ENCODE results near the gene ZNF740. TPM values are rescaled to one million over a fixed set of nuclear protein-coding genes. Genes with fewer than 3 reads are reported as not detected.
A peak's percentile ranks its signal among the peaks of the same experiment; 100 is the strongest.

ZNF740 gene
- total and polyA plus RNA-seq, 10 of the 15 experiments (the other 5 are each of a cell fraction or from before 2014, with no cell fraction given) = 1.4 to 33.6 (median 11.3) TPM

GRCh38 chr12:53221203-53222080, 40.9 kb downstream of the ZNF740 start (continued):
- no peak for TF ChIP-seq KLF5 (IDR thresholded peaks at IDR 0.05; ENCODE audit: partially characterized antibody)
- 0 out of 2 replicates have a peak, but pooled peaks have one; percentile 12 for TF ChIP-seq PAX5 (IDR thresholded peaks at IDR 0.05; ENCODE audit: borderline replicate concordance, low read depth, low read length)
- TF ChIP-seq CBX5 (IDR thresholded peaks at IDR 0.05; ENCODE audit: low read depth) = no peak
- TF ChIP-seq HDAC2 (IDR thresholded peaks at IDR 0.05) = no peak
- peak; percentile 44; the same call in 1 of the 2 replicates for TF ChIP-seq ZBTB40 (IDR thresholded peaks at IDR 0.05; ENCODE audit: borderline replicate concordance)
- no peak for TF ChIP-seq NFYA (IDR thresholded peaks at IDR 0.05; ENCODE audit: borderline replicate concordance, low read depth, low read length)
- TF ChIP-seq EZH2 (IDR thresholded peaks at IDR 0.05; ENCODE audit: borderline replicate concordance, control insufficient read depth, low read depth, low read length) = no peak
- TF ChIP-seq SP1 (IDR thresholded peaks at IDR 0.05; ENCODE audit: low read depth, low read length) = no peak
- no peak for TF ChIP-seq RUNX3 (IDR thresholded peaks at IDR 0.05; ENCODE audit: low read length)
- TF ChIP-seq, protein P1, sequence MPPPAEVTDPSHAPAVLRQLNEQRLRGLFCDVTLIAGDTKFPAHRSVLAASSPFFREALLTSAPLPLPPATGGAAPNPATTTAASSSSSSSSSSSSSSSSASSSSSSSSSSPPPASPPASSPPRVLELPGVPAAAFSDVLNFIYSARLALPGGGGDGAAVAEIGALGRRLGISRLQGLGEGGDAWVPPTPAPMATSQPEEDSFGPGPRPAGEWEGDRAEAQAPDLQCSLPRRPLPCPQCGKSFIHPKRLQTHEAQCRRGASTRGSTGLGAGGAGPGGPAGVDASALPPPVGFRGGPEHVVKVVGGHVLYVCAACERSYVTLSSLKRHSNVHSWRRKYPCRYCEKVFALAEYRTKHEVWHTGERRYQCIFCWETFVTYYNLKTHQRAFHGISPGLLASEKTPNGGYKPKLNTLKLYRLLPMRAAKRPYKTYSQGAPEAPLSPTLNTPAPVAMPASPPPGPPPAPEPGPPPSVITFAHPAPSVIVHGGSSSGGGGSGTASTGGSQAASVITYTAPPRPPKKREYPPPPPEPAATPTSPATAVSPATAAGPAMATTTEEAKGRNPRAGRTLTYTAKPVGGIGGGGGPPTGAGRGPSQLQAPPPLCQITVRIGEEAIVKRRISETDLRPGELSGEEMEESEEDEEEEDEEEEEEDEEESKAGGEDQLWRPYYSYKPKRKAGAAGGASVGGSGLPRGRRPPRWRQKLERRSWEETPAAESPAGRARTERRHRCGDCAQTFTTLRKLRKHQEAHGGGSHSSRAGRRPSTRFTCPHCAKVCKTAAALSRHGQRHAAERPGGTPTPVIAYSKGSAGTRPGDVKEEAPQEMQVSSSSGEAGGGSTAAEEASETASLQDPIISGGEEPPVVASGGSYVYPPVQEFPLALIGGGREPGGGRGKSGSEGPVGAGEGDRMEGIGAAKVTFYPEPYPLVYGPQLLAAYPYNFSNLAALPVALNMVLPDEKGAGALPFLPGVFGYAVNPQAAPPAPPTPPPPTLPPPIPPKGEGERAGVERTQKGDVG (CRISPR knock-in tag; IDR thresholded peaks at IDR 0.05) = no peak
- TF ChIP-seq TBL1XR1 (IDR thresholded peaks at IDR 0.05; ENCODE audit: low read depth, low read length) = peak; percentile 64
- no peak for TF ChIP-seq SUZ12 (IDR thresholded peaks at IDR 0.05; ENCODE audit: unreplicated experiment)
- no peak for TF ChIP-seq PBX3 (IDR thresholded peaks at IDR 0.05; ENCODE audit: insufficient replicate concordance, low read depth, low read length)
- no peak for TF ChIP-seq YY1 (IDR thresholded peaks at IDR 0.05; ENCODE audit: low read depth, low read length)
- TF ChIP-seq SMARCA5 (IDR thresholded peaks at IDR 0.05) = no peak; the same call in 1 of the 2 replicates
- no peak for TF ChIP-seq NR2C2 (IDR thresholded peaks at IDR 0.05; ENCODE audit: borderline replicate concordance, control insufficient read depth, insufficient read length, low read depth)
- TF ChIP-seq, protein P2, sequence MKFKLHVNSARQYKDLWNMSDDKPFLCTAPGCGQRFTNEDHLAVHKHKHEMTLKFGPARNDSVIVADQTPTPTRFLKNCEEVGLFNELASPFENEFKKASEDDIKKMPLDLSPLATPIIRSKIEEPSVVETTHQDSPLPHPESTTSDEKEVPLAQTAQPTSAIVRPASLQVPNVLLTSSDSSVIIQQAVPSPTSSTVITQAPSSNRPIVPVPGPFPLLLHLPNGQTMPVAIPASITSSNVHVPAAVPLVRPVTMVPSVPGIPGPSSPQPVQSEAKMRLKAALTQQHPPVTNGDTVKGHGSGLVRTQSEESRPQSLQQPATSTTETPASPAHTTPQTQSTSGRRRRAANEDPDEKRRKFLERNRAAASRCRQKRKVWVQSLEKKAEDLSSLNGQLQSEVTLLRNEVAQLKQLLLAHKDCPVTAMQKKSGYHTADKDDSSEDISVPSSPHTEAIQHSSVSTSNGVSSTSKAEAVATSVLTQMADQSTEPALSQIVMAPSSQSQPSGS (IDR thresholded peaks at IDR 0.05; ENCODE audit: low read length) = no peak
- no peak for TF ChIP-seq TCF12 (IDR thresholded peaks at IDR 0.05; ENCODE audit: low read depth, low read length)
- TF ChIP-seq CHD4 (IDR thresholded peaks at IDR 0.05) = no peak
- no peak for TF ChIP-seq SMC3 (IDR thresholded peaks at IDR 0.05; ENCODE audit: borderline replicate concordance, low read length)

Data from GM12878 (cell line).